Esophagus muscularis mucosa (tissue), 4 donors: Measurements from ENCODE around the gene NDUFAF2. TPM values are rescaled to one million over a fixed set of nuclear protein-coding genes. Genes with fewer than 3 reads are reported as not detected.
"Not testable (repeated sequence)": the region's sequence is repeated elsewhere in the genome, so short reads cannot be mapped to it uniquely, and the experiment has no call there.

ENCODE experiments used
- DNase-seq: peaks from one replicate; pipeline ENCODE4 v3.0.0-alpha.2; 2017; ENCODE audit errors: extremely low spot score
- H3K27ac ChIP-seq, 4 donors: fragments of 200-600 bp; sonication (generic); replicated peaks in 1 of 4; 1 replicate in 3 of 4; 2 replicates in 1 of 4; pipeline ENCODE4 v1.5.1; 2016 to 2019; ENCODE audit warnings: mild to moderate bottlenecking in 1 of 4
- H3K27me3 ChIP-seq, 4 donors: fragments of 200-600 bp; sonication (generic); one replicate each; pipeline versions ENCODE4 v1.5.1 to v1.6.0; 2016 to 2019
- H3K36me3 ChIP-seq, 4 donors: fragments of 200-600 bp; sonication (generic); one replicate each; pipeline ENCODE4 v1.5.1; 2016 to 2019
- H3K4me1 ChIP-seq, 4 donors: fragments of 200-600 bp; sonication (generic); one replicate each; pipeline ENCODE4 v1.5.1; 2016 to 2019
- H3K4me3 ChIP-seq, 4 donors: fragments of 200-600 bp; sonication (generic); 1 replicate in 2 of 4; 2 replicates in 2 of 4; pipeline ENCODE4 v1.5.1; 2016 to 2019; ENCODE audit warnings: mild to moderate bottlenecking in 4 of 4, moderate library complexity in 1 of 4
- H3K9me3 ChIP-seq, 4 donors: fragments of 200-600 bp; sonication (generic); 1 replicate in 3 of 4; 2 replicates in 1 of 4; pipeline ENCODE4 v1.5.1; 2016 to 2019
- EP300 ChIP-seq: sonication (generic); formaldehyde crosslinking; IDR thresholded peaks from one replicate; pipeline ENCODE4 v1.6.1; 2017; ENCODE audit warnings: antibody characterized with exemption
- POLR2A ChIP-seq: fragments of 450-650 bp; IDR thresholded peaks from one replicate; pipeline ENCODE4 v1.6.1; 2017; ENCODE audit warnings: antibody characterized with exemption, moderate library complexity, mild to moderate bottlenecking, low read depth
- POLR2AphosphoS5 ChIP-seq, 2 donors: sonication (generic); formaldehyde crosslinking; IDR thresholded peaks; one replicate each; pipeline ENCODE4 v1.6.1; 2017; ENCODE audit warnings: antibody characterized with exemption in 2 of 2
- WGBS: methylation state at CpG from one replicate; pipeline ENCODE4 v1.1.5; 2018; 5-methylcytosine and 5-hydroxymethylcytosine counted together
- intact Hi-C: fragments of 100-400 bp; cut with DNase I; formaldehyde crosslinking; loops from one replicate; pipeline ENCODE4 v1.15.1; 2023
- total RNA-seq, 4 donors: library from RNA; depleted of rRNA; stranded (reverse); fragments of >200 nt; gene quantifications; one replicate each; pipeline versions ENCODE4 v1.1.0 to v1.2.1, GENCODE V29; 2016
- TF ChIP-seq, protein P1 (sequence below), 3 experiments: fragments of 200-600 bp in 2 of 3; fragments of 450-650 bp in 1 of 3; sonication (generic) in 2 of 3; IDR thresholded peaks; one replicate each; pipeline ENCODE4 v1.5.1; 2017 to 2019; ENCODE audit warnings: antibody characterized with exemption in 3 of 3, mild to moderate bottlenecking in 2 of 3, moderate library complexity in 1 of 3

Gene NDUFAF2
- total RNA-seq, 4 donors from 2014 or later: 29.4 to 42.8 (median 39.6) TPM

DNA sequence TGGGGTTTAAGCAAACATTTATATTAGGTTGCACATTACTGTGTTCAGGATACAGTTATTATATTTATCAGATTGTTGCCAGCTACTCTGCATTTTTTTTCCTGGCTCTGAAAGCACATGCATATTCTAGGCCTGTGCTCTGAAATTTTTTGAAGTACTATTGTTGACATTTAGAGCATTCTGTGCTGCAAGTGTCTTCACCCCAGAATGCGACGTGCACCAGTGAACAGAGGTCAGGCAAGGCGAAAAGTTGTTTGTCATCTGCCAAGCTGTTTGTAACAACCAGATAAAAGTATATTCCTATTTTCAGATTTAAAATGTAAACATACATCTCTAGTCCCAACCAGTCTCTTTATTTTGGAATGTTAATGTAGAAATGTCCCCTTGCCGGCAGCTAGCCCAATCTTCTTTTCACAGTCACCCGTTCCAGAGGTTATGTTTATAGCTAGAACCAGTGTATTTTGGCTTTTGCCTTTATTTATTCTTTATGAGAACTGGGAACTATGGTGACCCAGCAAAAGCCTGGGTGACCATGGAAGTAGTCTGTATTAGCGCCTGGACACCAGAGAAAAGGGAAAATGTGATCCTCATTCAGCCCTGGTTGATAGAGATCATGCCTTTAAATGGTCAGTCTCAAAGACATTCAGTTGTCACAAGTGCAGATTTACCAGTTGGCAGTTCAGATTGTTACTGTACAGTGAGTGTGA lies 84.6 kb downstream of the NDUFAF2 start:
- intact Hi-C loops: no loop called here
- TF ChIP-seq, protein P1, sequence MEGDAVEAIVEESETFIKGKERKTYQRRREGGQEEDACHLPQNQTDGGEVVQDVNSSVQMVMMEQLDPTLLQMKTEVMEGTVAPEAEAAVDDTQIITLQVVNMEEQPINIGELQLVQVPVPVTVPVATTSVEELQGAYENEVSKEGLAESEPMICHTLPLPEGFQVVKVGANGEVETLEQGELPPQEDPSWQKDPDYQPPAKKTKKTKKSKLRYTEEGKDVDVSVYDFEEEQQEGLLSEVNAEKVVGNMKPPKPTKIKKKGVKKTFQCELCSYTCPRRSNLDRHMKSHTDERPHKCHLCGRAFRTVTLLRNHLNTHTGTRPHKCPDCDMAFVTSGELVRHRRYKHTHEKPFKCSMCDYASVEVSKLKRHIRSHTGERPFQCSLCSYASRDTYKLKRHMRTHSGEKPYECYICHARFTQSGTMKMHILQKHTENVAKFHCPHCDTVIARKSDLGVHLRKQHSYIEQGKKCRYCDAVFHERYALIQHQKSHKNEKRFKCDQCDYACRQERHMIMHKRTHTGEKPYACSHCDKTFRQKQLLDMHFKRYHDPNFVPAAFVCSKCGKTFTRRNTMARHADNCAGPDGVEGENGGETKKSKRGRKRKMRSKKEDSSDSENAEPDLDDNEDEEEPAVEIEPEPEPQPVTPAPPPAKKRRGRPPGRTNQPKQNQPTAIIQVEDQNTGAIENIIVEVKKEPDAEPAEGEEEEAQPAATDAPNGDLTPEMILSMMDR (IDR thresholded peaks at IDR 0.05): no peak
- TF ChIP-seq POLR2A (no peak), POLR2AphosphoS5 (IDR thresholded peaks at IDR 0.05) (no peak), EP300 (no peak)
- H3K27ac ChIP-seq: peak overlapping the region; percentile 20 to 35 (median 28)

GRCh38 chr5:61030163-61030482 lies 85.1 kb downstream of the NDUFAF2 start:
- Histone ChIP-seq H3K36me3 (no peaks in the 10 kb centered on the region), H3K4me3 (no peak overlapping the region), H3K27me3 (no peaks in the 10 kb centered on the region), H3K4me1 (peaks cover 8 to 30% (median 24%) of the 10 kb centered on the region in 4 donors), H3K27ac (peak overlapping the region; percentile 20 to 35 (median 28)), H3K9me3 (no peaks in the 10 kb centered on the region)
- intact Hi-C loops: no loop called here
- TF ChIP-seq EP300 (no peak), POLR2AphosphoS5 (IDR thresholded peaks at IDR 0.05) (no peak), POLR2A (no peak)
- TF ChIP-seq, protein P1 (IDR thresholded peaks at IDR 0.05): no peak
- DNase-seq: no peak

More for the DNA sequence above, 84.6 kb downstream of the NDUFAF2 start:
- Histone ChIP-seq H3K9me3 (no peaks in the 10 kb centered on the region), H3K4me3 (no peak overlapping the region), H3K27me3 (no peaks in the 10 kb centered on the region), H3K4me1 (peaks cover 8 to 32% (median 27%) of the 10 kb centered on the region in 4 donors), H3K36me3 (no peaks in the 10 kb centered on the region)
- DNase-seq: no peak
- 63% methylated on average over 6 of the region's 6 CpGs for WGBS

GRCh38 chr5:61031301-61031700 lies 86.3 kb downstream of the NDUFAF2 start:
- H3K36me3 ChIP-seq, H3K4me3 ChIP-seq, DNase-seq, H3K9me3 ChIP-seq, intact Hi-C loops, H3K27me3 ChIP-seq, H3K27ac ChIP-seq: not testable (repeated sequence)
- 88% methylated on average over 1 of the region's 1 CpG for WGBS
- H3K4me1 ChIP-seq: peaks cover 8 to 30% (median 24%) of the 10 kb centered on the region in 4 donors

GRCh38 chr5:61044545-61044944 lies 99.5 kb downstream of the NDUFAF2 start:
- peaks cover 0 to 6% (median 2%) of the 10 kb centered on the region in 4 donors for H3K9me3 ChIP-seq
- H3K4me1 ChIP-seq: no peaks in the 10 kb centered on the region
- no peaks in the 10 kb centered on the region for H3K27me3 ChIP-seq
- H3K36me3 ChIP-seq: no peaks in the 10 kb centered on the region
- H3K27ac ChIP-seq: no peak overlapping the region
- intact Hi-C loops: no loop called here
- no peak overlapping the region for H3K4me3 ChIP-seq
- no peak for DNase-seq
- TF ChIP-seq, protein P1 (IDR thresholded peaks at IDR 0.05): no peak
- TF ChIP-seq EP300 (no peak), POLR2A (no peak), POLR2AphosphoS5 (IDR thresholded peaks at IDR 0.05) (no peak)

DNA sequence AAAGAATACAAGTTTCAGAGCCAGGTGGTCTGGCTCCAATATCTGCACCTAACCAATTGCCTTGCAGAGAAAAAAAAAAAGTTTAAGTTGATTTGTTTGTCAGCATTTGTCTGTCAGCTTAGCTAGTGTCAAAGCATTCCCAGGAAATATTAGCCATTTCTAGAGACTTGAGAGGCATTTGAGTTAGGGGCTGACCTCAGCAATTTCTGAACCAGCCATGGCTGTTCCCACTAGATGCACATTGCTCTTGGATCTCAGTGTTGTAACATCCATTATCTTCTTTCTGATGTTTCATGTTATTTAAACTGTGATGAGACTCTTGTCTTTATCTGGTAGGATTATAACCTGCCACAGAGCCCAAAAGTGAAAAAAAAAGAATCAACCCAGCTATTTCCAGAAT lies 102.3 kb downstream of the NDUFAF2 start:
- peaks cover 0 to 6% (median 2%) of the 10 kb centered on the region in 4 donors for H3K9me3 ChIP-seq
- intact Hi-C loops: no loop called here
- DNase-seq: no peak
- TF ChIP-seq POLR2AphosphoS5 (IDR thresholded peaks at IDR 0.05) (no peak), POLR2A (no peak), EP300 (no peak)
- TF ChIP-seq, protein P1 (IDR thresholded peaks at IDR 0.05): no peak
- H3K4me1 ChIP-seq: no peaks in the 10 kb centered on the region
- H3K36me3 ChIP-seq: no peaks in the 10 kb centered on the region
- no peaks in the 10 kb centered on the region for H3K27me3 ChIP-seq
- no peak overlapping the region for H3K27ac ChIP-seq
- no peak overlapping the region for H3K4me3 ChIP-seq
